Lower leg skin (tissue), 3 donors: Measurements from ENCODE around the gene SLIT3.

Source experiments
- POLR2A ChIP-seq, 2 donors: fragments of 450-650 bp; IDR thresholded peaks; one replicate each; pipeline ENCODE4 v1.6.1; 2016 to 2017; ENCODE audit warnings: antibody characterized with exemption in 2 of 2, mild to moderate bottlenecking in 1 of 2, moderate library complexity in 1 of 2
- TF ChIP-seq, protein P1 (sequence below), 3 donors: fragments of 450-650 bp; IDR thresholded peaks; one replicate each; pipeline ENCODE4 v1.5.1; 2016; ENCODE audit warnings: antibody characterized with exemption in 3 of 3, mild to moderate bottlenecking in 3 of 3, moderate library complexity in 2 of 3

DNA sequence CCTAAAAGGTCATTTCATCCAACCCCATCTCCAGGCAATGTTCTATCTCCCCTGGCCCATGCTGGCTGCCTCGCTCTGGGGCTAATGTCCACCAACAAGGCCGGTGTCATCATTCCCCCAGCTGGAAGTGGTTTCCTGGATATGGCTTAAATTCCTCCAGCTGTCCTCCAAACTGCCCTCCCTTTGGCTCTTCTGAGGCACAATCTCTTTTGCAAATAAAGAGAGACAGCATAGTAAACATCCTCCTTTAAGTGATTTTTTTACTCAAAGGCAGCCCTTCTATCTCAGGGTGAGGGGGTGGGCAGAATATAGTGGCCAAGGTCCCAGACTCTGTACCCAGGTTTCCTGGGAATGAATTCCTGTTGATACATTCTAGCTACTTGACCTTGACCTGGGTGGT is 604.3 kb downstream of the SLIT3 start:
- TF ChIP-seq, protein P1, sequence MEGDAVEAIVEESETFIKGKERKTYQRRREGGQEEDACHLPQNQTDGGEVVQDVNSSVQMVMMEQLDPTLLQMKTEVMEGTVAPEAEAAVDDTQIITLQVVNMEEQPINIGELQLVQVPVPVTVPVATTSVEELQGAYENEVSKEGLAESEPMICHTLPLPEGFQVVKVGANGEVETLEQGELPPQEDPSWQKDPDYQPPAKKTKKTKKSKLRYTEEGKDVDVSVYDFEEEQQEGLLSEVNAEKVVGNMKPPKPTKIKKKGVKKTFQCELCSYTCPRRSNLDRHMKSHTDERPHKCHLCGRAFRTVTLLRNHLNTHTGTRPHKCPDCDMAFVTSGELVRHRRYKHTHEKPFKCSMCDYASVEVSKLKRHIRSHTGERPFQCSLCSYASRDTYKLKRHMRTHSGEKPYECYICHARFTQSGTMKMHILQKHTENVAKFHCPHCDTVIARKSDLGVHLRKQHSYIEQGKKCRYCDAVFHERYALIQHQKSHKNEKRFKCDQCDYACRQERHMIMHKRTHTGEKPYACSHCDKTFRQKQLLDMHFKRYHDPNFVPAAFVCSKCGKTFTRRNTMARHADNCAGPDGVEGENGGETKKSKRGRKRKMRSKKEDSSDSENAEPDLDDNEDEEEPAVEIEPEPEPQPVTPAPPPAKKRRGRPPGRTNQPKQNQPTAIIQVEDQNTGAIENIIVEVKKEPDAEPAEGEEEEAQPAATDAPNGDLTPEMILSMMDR (IDR thresholded peaks at IDR 0.05), result no peak
- TF ChIP-seq POLR2A (IDR thresholded peaks at IDR 0.05), result no peak
